Astrocyte of the spinal cord (primary cell): ENCODE data around the gene TOP2A.
A peak's percentile ranks its signal among the peaks of the same experiment; 100 is the strongest.

Source experiments
- DNase-seq: peaks from one replicate; pipeline ENCODE4 v3.0.0; 2011; ENCODE audit warnings: low read depth, low spot score
- H3K4me3 ChIP-seq: 2 replicates; pipeline ENCODE4 v1.5.1; 2011; ENCODE audit warnings: low read depth, mild to moderate bottlenecking, low read length, moderate library complexity
- CTCF ChIP-seq: IDR thresholded peaks from 2 replicates; pipeline ENCODE4 v1.5.1; 2012; ENCODE audit warnings: low read depth, mild to moderate bottlenecking, low read length, inconsistent platforms
- in situ Hi-C: cut with HindIII; loops from 2 replicates; pipeline ENCODE4 v1.10.0; 2017; ENCODE audit warnings: low sequenced_read_pairs

Gene TOP2A

GRCh38 chr17:40452921-40453378 is 35.3 kb upstream of the TOP2A start:
- in situ Hi-C loops: no loop called here
- no peak for TF ChIP-seq CTCF
- H3K4me3 ChIP-seq: no peak overlapping the region
- DNase-seq: no peak

- in situ Hi-C loops: no loop called here
- TF ChIP-seq CTCF: no peak
- peak; percentile 90 for DNase-seq
- H3K4me3 ChIP-seq: no peak overlapping the region
Measured at GRCh38 chr17:40452216-40452787, 34.6 kb upstream of the TOP2A start.

- peak; percentile 92 for DNase-seq
- TF ChIP-seq CTCF: no peak
- no peak overlapping the region for H3K4me3 ChIP-seq
- in situ Hi-C loops: no loop called here
Measured at GRCh38 chr17:40451420-40451819, 33.7 kb upstream of the TOP2A start.

GRCh38 chr17:40450175-40450574 is 32.5 kb upstream of the TOP2A start:
- DNase-seq: no peak
- H3K4me3 ChIP-seq: no peak overlapping the region
- peak; percentile 58 for TF ChIP-seq CTCF
- in situ Hi-C loops: no loop called here

GRCh38 chr17:40448639-40449261 is 31.1 kb upstream of the TOP2A start:
- DNase-seq: no peak
- in situ Hi-C loops: no loop called here
- TF ChIP-seq CTCF: no peak
- no peak overlapping the region for H3K4me3 ChIP-seq

GRCh38 chr17:40448213-40448638 is 30.5 kb upstream of the TOP2A start:
- no peak for DNase-seq
- in situ Hi-C loops: no loop called here
- H3K4me3 ChIP-seq: peak overlapping the region; percentile 25
- no peak for TF ChIP-seq CTCF
